ENCODE measurements around the gene EIF4A2. TPM values are rescaled to one million over a fixed set of nuclear protein-coding genes. Genes with fewer than 3 reads are reported as not detected.
"Not testable (repeated sequence)": the region's sequence is repeated elsewhere in the genome, so short reads cannot be mapped to it uniquely, and the experiment has no call there.

EIF4A2 gene
- total RNA-seq, 5 donors from 2014 or later (not counting 1 experiment from before 2014, with no cell fraction given): 544 to 870 (median 576) TPM

DNA sequence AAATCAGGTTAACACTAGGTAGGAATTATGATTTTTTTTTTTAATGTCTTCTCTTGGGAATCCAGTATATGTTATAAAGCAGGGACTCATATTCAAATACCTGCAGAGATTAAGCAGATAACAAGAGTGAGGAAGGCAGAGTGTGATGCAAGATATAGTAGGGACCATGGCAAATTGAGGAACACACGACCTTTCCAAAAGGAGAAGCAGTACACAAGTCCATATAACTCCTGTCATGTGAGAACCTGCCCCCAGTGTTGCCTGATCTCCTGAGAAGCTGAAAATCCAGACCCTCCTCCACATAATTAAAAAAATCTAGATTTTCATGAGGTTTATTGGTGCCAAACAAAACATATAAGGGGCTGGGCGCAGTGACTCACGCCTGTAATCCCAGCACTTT lies 19.3 kb downstream of the EIF4A2 start:
- H3K27me3 Mint-ChIP-seq: no peaks in the 10 kb centered on the region
- WGBS (ENCODE audit: insufficient coverage): no CpG with 5 or more reads among the region's 3 CpGs
- H3K4me1 Mint-ChIP-seq: peaks cover 27 to 44% (median 42%) of the 10 kb centered on the region in 3 donors
- Histone ChIP-seq H3K27ac (ENCODE audit: low read length) (no peak overlapping the region), H3K9me3 (no peaks in the 10 kb centered on the region), H3K36me3 (ENCODE audit: control insufficient read depth in 2 of 2, extremely low read depth in 1 of 2, insufficient read depth in 1 of 2, low read length in 1 of 2) (peaks cover 0 to 25% of the 10 kb centered on the region in 2 donors), H3K4me3 (ENCODE audit: control insufficient read depth in 1 of 2, extremely low read depth in 1 of 2, low read length in 1 of 2) (no peak overlapping the region), H3K4me1 (ENCODE audit: control insufficient read depth in 1 of 2, extremely low read depth in 1 of 2, insufficient read depth in 2 of 2, low read length in 2 of 2) (peaks cover 19 to 23% of the 10 kb centered on the region in 2 experiments), H3K27me3 (replicated peaks in 1 of 2; ENCODE audit: control insufficient read depth in 2 of 2, extremely low read depth in 1 of 2, insufficient read depth in 2 of 2, low read length in 1 of 2) (no peaks in the 10 kb centered on the region)
- ChIA-PET CTCF (no interaction called here), POLR2A (no interaction called here)
- H3K9me3 Mint-ChIP-seq: no peaks in the 10 kb centered on the region
- H3K4me3 Mint-ChIP-seq: no peak overlapping the region
- ATAC-seq (replicated peaks in 1 of 4): no peak
- H3K27ac Mint-ChIP-seq: no peak overlapping the region
- peaks cover 20% of the 10 kb centered on the region for H3K36me3 Mint-ChIP-seq
- DNase-seq: no peak

DNA sequence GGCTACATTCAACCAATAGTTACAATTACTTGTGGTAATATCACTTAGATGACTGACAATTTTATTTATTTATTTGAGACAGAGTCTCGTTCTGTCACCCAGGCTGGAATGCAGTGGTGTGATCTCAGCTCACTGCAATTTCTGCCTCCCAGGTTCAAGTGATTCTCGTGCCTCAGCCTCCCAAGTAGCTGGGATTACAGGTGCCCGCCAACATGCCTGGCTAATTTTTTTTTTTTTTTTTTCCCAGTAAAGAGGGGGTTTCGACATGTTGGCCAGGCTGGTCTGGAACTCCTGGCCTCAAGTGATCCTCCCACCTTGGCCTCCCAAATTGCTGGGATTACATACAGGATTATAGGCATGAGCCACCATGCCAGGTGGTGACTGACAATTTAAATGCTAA lies 20.1 kb downstream of the EIF4A2 start:
- not testable (repeated sequence) for H3K9me3 ChIP-seq; H3K27ac Mint-ChIP-seq; H3K4me3 Mint-ChIP-seq; H3K27me3 ChIP-seq (replicated peaks in 1 of 2; ENCODE audit: control insufficient read depth in 2 of 2, extremely low read depth in 1 of 2, insufficient read depth in 2 of 2, low read length in 1 of 2); H3K27ac ChIP-seq (ENCODE audit: low read length); H3K9me3 Mint-ChIP-seq; DNase-seq; H3K4me3 ChIP-seq (ENCODE audit: control insufficient read depth in 1 of 2, extremely low read depth in 1 of 2, low read length in 1 of 2); ATAC-seq (replicated peaks in 1 of 4); H3K27me3 Mint-ChIP-seq
- POLR2A ChIA-PET: interaction anchor here in 1 of 2 donors (0.7 kb wide), 1 partner anchor 15 kb away, joined by 6 read pairs; no protein-coding TSS in a partner anchor
- CTCF ChIA-PET: interaction anchor here in 1 of 2 donors (0.7 kb wide), 1 partner anchor 869 kb away, joined by 4 read pairs; no protein-coding TSS in a partner anchor
- WGBS (ENCODE audit: insufficient coverage): no CpG with 5 or more reads among the region's 4 CpGs
- Mint-ChIP-seq H3K4me1 (peaks cover 25 to 42% (median 39%) of the 10 kb centered on the region in 3 donors), H3K36me3 (peaks cover 17% of the 10 kb centered on the region)
- peaks cover 0 to 24% of the 10 kb centered on the region in 2 donors for H3K36me3 ChIP-seq (ENCODE audit: control insufficient read depth in 2 of 2, extremely low read depth in 1 of 2, insufficient read depth in 1 of 2, low read length in 1 of 2)
- H3K4me1 ChIP-seq (ENCODE audit: control insufficient read depth in 1 of 2, extremely low read depth in 1 of 2, insufficient read depth in 2 of 2, low read length in 2 of 2): peaks cover 19 to 23% of the 10 kb centered on the region in 2 experiments

DNA sequence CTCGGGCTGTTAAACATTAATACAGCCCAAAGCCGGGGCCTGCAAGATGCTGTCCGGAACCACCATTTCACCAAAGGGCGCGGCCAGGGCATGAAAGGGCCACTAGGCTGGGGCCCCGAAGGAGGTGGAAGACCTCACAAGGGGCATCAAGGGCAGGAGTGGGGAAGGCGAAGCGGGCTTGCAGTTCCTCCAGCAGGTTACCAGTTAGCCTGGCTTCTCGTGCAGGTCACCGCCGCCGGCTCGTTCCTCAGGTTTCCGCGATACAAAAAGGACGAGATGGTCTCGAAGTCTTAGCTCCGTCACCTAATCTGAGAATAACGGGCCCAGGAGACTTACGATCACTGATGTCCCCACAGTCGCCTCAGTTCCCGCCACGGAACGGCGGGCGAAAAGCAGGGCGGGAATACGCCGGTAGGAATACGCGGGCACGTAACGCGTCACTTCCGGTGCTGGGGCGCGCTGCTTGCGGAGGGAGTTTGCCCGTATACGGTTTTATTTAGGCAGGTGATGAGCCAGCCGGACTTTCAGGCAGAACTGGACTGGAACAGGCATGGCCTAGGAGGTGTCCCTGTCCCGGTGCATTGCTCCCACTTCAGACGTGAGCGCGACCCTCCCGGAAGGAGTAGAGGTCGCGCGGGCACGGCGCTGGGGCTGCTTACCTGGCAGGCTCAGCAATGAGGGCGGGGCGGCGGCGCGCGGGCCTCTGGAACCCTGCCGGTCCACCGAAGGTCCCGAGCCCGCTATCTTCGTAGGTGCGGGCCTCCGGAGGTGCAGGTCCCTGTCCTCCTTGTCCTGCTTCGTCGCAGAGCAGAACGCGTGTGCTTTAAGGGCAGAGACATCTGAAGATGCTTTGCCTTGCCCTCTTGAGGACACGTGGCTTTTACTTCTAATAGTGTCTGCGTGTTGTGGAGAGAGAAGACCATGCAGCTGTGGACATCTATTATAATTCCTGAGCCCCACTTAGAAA lies 23.0 kb downstream of the EIF4A2 start, which contains the start of gene RFC4:
Gene RFC4 (minus strand): TSS at position 394 of the 967 bp plus-strand sequence. CDS start 1,769 bp downstream, outside the sequence.
- Histone ChIP-seq H3K4me3 (ENCODE audit: control insufficient read depth in 1 of 2, extremely low read depth in 1 of 2, low read length in 1 of 2) (peak within 1 kb of the TSS; percentile 98 to 99), H3K36me3 (ENCODE audit: control insufficient read depth in 2 of 2, extremely low read depth in 1 of 2, insufficient read depth in 1 of 2, low read length in 1 of 2) (peaks cover 0 to 12% of the 10 kb centered on the region in 2 donors), H3K4me1 (ENCODE audit: control insufficient read depth in 1 of 2, extremely low read depth in 1 of 2, insufficient read depth in 2 of 2, low read length in 2 of 2) (peaks cover 12 to 20% of the 10 kb centered on the region in 2 experiments), H3K9me3 (no peaks in the 10 kb centered on the region), H3K27me3 (replicated peaks in 1 of 2; ENCODE audit: control insufficient read depth in 2 of 2, extremely low read depth in 1 of 2, insufficient read depth in 2 of 2, low read length in 1 of 2) (no peaks in the 10 kb centered on the region), H3K27ac (ENCODE audit: low read length) (peak within 1 kb of the TSS; percentile 90)
- Mint-ChIP-seq H3K27ac (peak within 1 kb of the TSS; percentile 92 to 95), H3K9me3 (no peaks in the 10 kb centered on the region), H3K4me3 (peak within 1 kb of the TSS; percentile 89 to 95 (median 95)), H3K4me1 (peaks cover 8 to 27% (median 24%) of the 10 kb centered on the region in 3 donors), H3K36me3 (peaks cover 4% of the 10 kb centered on the region), H3K27me3 (no peaks in the 10 kb centered on the region)
- DNase-seq (peak; percentile 65 to 90 (median 81)), ATAC-seq (replicated peaks in 1 of 4) (peak; percentile 89 to 93 (median 92))
- ChIA-PET CTCF (interaction anchor here (0.5 to 1.8 kb wide), 5 partner anchors 13 to 414 kb away, joined by 3 to 5 read pairs (median 4); no protein-coding TSS in a partner anchor), POLR2A (interaction anchor here (0.6 to 2.4 kb wide), 6 partner anchors 16 to 174 kb away, joined by 3 to 18 read pairs (median 5); partner anchors contain the start of gene EIF4A2 (in 1 of the 2))
- under 1% methylated on average over 69 of the region's 70 CpGs for WGBS (ENCODE audit: insufficient coverage)

DNA sequence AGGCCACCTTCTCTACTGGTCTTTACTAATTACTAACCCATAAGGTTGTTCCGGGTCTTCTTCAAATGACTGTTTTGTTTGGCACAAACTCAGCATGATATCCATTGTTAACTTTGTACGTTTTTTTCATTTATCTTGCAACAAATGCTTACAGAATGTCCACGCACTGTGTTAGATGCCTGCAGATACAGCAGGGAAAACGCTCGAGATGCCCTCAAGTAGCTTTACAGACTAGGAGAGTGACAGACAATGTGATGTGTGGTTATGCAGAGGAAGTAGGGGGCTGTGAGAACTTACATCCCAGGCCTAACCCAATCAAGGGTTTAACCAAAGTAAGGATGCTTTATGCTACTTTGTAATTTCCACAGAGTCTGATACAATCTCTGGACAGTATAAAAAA lies 23.9 kb downstream of the EIF4A2 start:
- POLR2A ChIA-PET: interaction anchor here in 1 of 2 donors (2.4 kb wide), 1 partner anchor 23 kb away, joined by 18 read pairs; the partner anchor contains the start of gene EIF4A2
- ATAC-seq (replicated peaks in 1 of 4) (no peak), DNase-seq (peak in 1 of 35 experiments; percentile 33)
- Histone ChIP-seq H3K4me1 (ENCODE audit: control insufficient read depth in 1 of 2, extremely low read depth in 1 of 2, insufficient read depth in 2 of 2, low read length in 2 of 2) (peaks cover 12 to 20% of the 10 kb centered on the region in 2 experiments), H3K36me3 (ENCODE audit: control insufficient read depth in 2 of 2, extremely low read depth in 1 of 2, insufficient read depth in 1 of 2, low read length in 1 of 2) (peaks cover 0 to 9% of the 10 kb centered on the region in 2 donors), H3K27ac (ENCODE audit: low read length) (peak overlapping the region; percentile 90), H3K4me3 (ENCODE audit: control insufficient read depth in 1 of 2, extremely low read depth in 1 of 2, low read length in 1 of 2) (peak overlapping the region; percentile 98 to 99), H3K9me3 (no peaks in the 10 kb centered on the region), H3K27me3 (replicated peaks in 1 of 2; ENCODE audit: control insufficient read depth in 2 of 2, extremely low read depth in 1 of 2, insufficient read depth in 2 of 2, low read length in 1 of 2) (no peaks in the 10 kb centered on the region)
- Mint-ChIP-seq H3K27ac (peak overlapping the region; percentile 92 to 95), H3K27me3 (peaks cover 0 to 2% of the 10 kb centered on the region in 2 donors), H3K36me3 (peaks cover 4% of the 10 kb centered on the region), H3K4me1 (peaks cover 8 to 27% (median 24%) of the 10 kb centered on the region in 3 donors), H3K4me3 (peak overlapping the region; percentile 89 to 95 (median 95)), H3K9me3 (no peaks in the 10 kb centered on the region)
- CTCF ChIA-PET: interaction anchor here in 1 of 2 donors (0.6 to 1.8 kb wide), 2 partner anchors 12 to 218 kb away, joined by 3 to 5 read pairs; no protein-coding TSS in a partner anchor
- WGBS (ENCODE audit: insufficient coverage): 19% methylated on average over 5 of the region's 5 CpGs

DNA sequence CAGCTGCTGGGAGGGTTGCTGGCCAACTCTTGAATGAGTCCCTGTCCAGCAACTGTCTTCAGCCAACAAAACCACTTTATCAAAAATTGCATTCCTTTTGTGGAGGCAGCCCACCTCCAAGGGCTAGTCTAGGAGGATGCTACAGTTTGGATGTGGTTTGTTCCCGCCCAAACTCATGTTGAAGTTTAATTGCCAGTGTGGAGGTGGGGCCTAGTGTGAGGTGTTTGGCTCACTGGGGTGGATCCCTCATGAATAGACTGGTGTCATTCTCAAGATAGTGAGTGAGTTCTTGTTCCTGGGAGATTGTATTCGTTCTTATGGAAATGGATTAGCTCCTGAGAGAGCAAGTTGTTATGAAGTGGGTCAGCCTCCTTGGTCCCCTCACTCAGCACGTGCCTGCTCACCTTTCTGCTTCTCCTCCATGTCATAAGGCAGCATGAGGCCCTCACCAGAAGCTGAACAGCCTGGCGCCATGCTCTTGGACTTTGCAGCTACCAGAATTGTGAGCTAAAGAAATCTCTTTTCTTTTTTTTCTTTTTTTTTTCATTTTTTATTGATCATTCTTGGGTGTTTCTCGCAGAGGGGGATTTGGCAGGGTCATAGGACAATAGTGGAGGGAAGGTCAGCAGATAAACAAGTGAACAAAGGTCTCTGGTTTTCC lies 27.1 kb downstream of the EIF4A2 start:
- no peaks in the 10 kb centered on the region for H3K9me3 Mint-ChIP-seq
- no peaks in the 10 kb centered on the region for H3K9me3 ChIP-seq
- peaks cover 8 to 14% (median 12%) of the 10 kb centered on the region in 3 donors for H3K4me1 Mint-ChIP-seq
- H3K27ac Mint-ChIP-seq: no peak overlapping the region
- DNase-seq (no peak), ATAC-seq (replicated peaks in 1 of 4) (no peak)
- H3K27me3 ChIP-seq (replicated peaks in 1 of 2; ENCODE audit: control insufficient read depth in 2 of 2, extremely low read depth in 1 of 2, insufficient read depth in 2 of 2, low read length in 1 of 2): peaks cover 0 to 2% of the 10 kb centered on the region in 2 experiments
- H3K36me3 Mint-ChIP-seq: no peaks in the 10 kb centered on the region
- H3K4me3 ChIP-seq (ENCODE audit: control insufficient read depth in 1 of 2, extremely low read depth in 1 of 2, low read length in 1 of 2): no peak overlapping the region
- no peak overlapping the region for H3K4me3 Mint-ChIP-seq
- CTCF ChIA-PET: interaction anchor here (0.6 to 0.9 kb wide), 3 partner anchors 39 to 218 kb away, joined by 3 read pairs; no protein-coding TSS in a partner anchor
- POLR2A ChIA-PET: interaction anchor here (0.6 kb wide), 2 partner anchors 30 to 362 kb away, joined by 3 to 4 read pairs; no protein-coding TSS in a partner anchor
- WGBS (ENCODE audit: insufficient coverage): 60% methylated on average over 1 of the region's 5 CpGs
- no peak overlapping the region for H3K27ac ChIP-seq (ENCODE audit: low read length)
- peaks cover 0 to 2% of the 10 kb centered on the region in 2 donors for H3K27me3 Mint-ChIP-seq
- peaks cover 11 to 15% of the 10 kb centered on the region in 2 experiments for H3K4me1 ChIP-seq (ENCODE audit: control insufficient read depth in 1 of 2, extremely low read depth in 1 of 2, insufficient read depth in 2 of 2, low read length in 2 of 2)
- no peaks in the 10 kb centered on the region for H3K36me3 ChIP-seq (ENCODE audit: control insufficient read depth in 2 of 2, extremely low read depth in 1 of 2, insufficient read depth in 1 of 2, low read length in 1 of 2)
